ENCODE measurements around the gene CAMTA1.
A peak's percentile ranks its signal among the peaks of the same experiment; 100 is the strongest.

Gene CAMTA1

GRCh38 chr1:6777813-6778212 lies 7.4 kb upstream of the CAMTA1 start:
- Histone ChIP-seq H3K27ac (ENCODE audit: low read depth, low read length, severe bottlenecking) (no peak overlapping the region), H3K36me3 (ENCODE audit: control insufficient read depth, insufficient read depth, low read length) (no peaks in the 10 kb centered on the region), H3K4me3 (ENCODE audit: extremely low read depth, insufficient read depth, low read length, poor library complexity, severe bottlenecking) (no peak overlapping the region), H3K9me3 (ENCODE audit: control insufficient read depth, low read length) (peaks cover 8% of the 10 kb centered on the region), H3K4me1 (ENCODE audit: control insufficient read depth, insufficient read depth, low read length, poor library complexity, severe bottlenecking) (no peaks in the 10 kb centered on the region)
- WGBS, 2 experiments (ENCODE audit: insufficient coverage in 2 of 2), result 91 to 94% methylated on average over 6 of the region's 7 CpGs

DNA sequence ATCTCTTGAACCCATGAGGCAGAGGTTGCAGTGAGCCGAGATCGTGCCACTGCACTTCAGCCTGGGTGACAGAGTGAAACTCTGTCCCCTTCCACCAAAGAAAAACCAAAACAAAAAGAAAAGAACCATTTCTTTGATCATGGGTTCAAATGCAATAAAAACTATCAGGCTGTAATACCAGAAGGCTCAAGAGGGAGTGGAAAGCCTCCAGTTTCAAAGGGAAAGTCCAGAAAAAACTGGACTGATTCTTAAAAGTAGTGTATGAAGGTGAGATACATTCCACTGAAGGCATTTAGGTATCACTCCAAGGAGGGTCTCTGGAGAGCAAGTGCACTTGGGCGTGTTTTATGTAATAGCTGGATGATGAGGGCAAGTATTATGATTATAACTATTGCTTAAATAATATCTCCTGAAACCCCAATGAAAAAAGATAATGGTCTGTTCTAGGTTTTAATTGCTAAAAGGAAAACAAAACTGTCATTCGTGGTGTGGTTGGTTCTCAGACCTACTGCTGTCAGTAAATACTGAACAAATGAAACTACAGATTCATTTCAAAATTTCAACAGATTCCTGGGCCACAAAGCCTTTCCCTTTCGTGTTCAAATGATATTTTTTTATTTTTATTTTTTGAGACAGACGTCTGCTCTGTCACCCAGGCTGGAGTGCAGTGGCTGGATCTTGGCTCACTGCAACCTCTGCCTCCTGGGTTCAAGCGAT lies 6.0 kb upstream of the CAMTA1 start:
- Histone ChIP-seq H3K36me3 (ENCODE audit: control insufficient read depth, insufficient read depth, low read length) (no peaks in the 10 kb centered on the region), H3K9me3 (ENCODE audit: control insufficient read depth, low read length) (peaks cover 8% of the 10 kb centered on the region), H3K4me1 (ENCODE audit: control insufficient read depth, insufficient read depth, low read length, poor library complexity, severe bottlenecking) (no peaks in the 10 kb centered on the region), H3K4me3 (ENCODE audit: extremely low read depth, insufficient read depth, low read length, poor library complexity, severe bottlenecking) (no peak overlapping the region), H3K27ac (ENCODE audit: low read depth, low read length, severe bottlenecking) (no peak overlapping the region)
- WGBS, 2 experiments (ENCODE audit: insufficient coverage in 2 of 2), result 93 to 94% methylated on average over 3 to 5 of the region's 7 CpGs

GRCh38 chr1:6782151-6782550 lies 3.1 kb upstream of the CAMTA1 start:
- Histone ChIP-seq H3K27ac (ENCODE audit: low read depth, low read length, severe bottlenecking) (no peak overlapping the region), H3K36me3 (ENCODE audit: control insufficient read depth, insufficient read depth, low read length) (peaks cover 5% of the 10 kb centered on the region), H3K4me1 (ENCODE audit: control insufficient read depth, insufficient read depth, low read length, poor library complexity, severe bottlenecking) (peaks cover 4% of the 10 kb centered on the region), H3K9me3 (ENCODE audit: control insufficient read depth, low read length) (no peaks in the 10 kb centered on the region), H3K4me3 (ENCODE audit: extremely low read depth, insufficient read depth, low read length, poor library complexity, severe bottlenecking) (no peak overlapping the region)
- WGBS, 2 experiments (ENCODE audit: insufficient coverage in 2 of 2), result 92 to 93% methylated on average over 4 of the region's 6 CpGs

DNA sequence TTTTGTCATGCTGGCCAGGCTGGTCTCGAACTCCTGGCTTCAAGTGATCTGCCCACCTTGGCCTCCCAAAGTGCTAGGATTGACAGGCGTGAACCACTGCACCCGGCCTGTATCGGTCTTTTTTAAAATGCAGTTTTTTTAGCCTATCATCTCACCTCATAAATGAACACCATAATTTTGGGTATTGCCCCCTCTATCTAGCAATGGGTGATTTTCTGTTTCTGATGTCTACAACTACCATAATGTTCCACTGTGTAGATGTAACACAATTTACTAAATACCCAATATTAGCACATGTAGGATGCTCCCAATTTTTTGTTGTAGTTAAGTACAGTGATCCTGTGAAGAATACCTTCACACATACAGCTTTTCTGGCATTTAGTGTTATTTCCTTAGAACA lies 2.0 kb upstream of the CAMTA1 start:
- WGBS, 2 experiments (ENCODE audit: insufficient coverage in 2 of 2), result 90 to 96% methylated on average over 3 to 4 of the region's 4 CpGs
- Histone ChIP-seq H3K9me3 (ENCODE audit: control insufficient read depth, low read length) (no peaks in the 10 kb centered on the region), H3K27ac (ENCODE audit: low read depth, low read length, severe bottlenecking) (no peak overlapping the region), H3K4me1 (ENCODE audit: control insufficient read depth, insufficient read depth, low read length, poor library complexity, severe bottlenecking) (peaks cover 4% of the 10 kb centered on the region), H3K36me3 (ENCODE audit: control insufficient read depth, insufficient read depth, low read length) (peaks cover 15% of the 10 kb centered on the region), H3K4me3 (ENCODE audit: extremely low read depth, insufficient read depth, low read length, poor library complexity, severe bottlenecking) (peak overlapping the region; percentile 77)

GRCh38 chr1:6783936-6784559 lies 1.2 kb upstream of the CAMTA1 start:
- H3K36me3 ChIP-seq (ENCODE audit: control insufficient read depth, insufficient read depth, low read length), result peaks cover 19% of the 10 kb centered on the region
- 0% methylated on average over 33 to 38 of the region's 40 CpGs for WGBS, 2 experiments (ENCODE audit: insufficient coverage in 2 of 2)
- H3K4me1 ChIP-seq (ENCODE audit: control insufficient read depth, insufficient read depth, low read length, poor library complexity, severe bottlenecking), result peaks cover 4% of the 10 kb centered on the region
- H3K27ac ChIP-seq (ENCODE audit: low read depth, low read length, severe bottlenecking), result peak overlapping the region; percentile 99
- H3K4me3 ChIP-seq (ENCODE audit: extremely low read depth, insufficient read depth, low read length, poor library complexity, severe bottlenecking), result peak overlapping the region; percentile 77
- H3K9me3 ChIP-seq (ENCODE audit: control insufficient read depth, low read length), result no peaks in the 10 kb centered on the region

- H3K9me3 ChIP-seq (ENCODE audit: control insufficient read depth, low read length), result no peaks in the 10 kb centered on the region
- peaks cover 4% of the 10 kb centered on the region for H3K4me1 ChIP-seq (ENCODE audit: control insufficient read depth, insufficient read depth, low read length, poor library complexity, severe bottlenecking)
- peak overlapping the region; percentile 77 for H3K4me3 ChIP-seq (ENCODE audit: extremely low read depth, insufficient read depth, low read length, poor library complexity, severe bottlenecking)
- H3K36me3 ChIP-seq (ENCODE audit: control insufficient read depth, insufficient read depth, low read length), result peaks cover 19% of the 10 kb centered on the region
- H3K27ac ChIP-seq (ENCODE audit: low read depth, low read length, severe bottlenecking), result peak overlapping the region; percentile 99
- 0% methylated on average over 70 to 72 of the region's 79 CpGs for WGBS, 2 experiments (ENCODE audit: insufficient coverage in 2 of 2)
Observed at GRCh38 chr1:6784560-6785317, 515 bp upstream of the CAMTA1 start.

DNA sequence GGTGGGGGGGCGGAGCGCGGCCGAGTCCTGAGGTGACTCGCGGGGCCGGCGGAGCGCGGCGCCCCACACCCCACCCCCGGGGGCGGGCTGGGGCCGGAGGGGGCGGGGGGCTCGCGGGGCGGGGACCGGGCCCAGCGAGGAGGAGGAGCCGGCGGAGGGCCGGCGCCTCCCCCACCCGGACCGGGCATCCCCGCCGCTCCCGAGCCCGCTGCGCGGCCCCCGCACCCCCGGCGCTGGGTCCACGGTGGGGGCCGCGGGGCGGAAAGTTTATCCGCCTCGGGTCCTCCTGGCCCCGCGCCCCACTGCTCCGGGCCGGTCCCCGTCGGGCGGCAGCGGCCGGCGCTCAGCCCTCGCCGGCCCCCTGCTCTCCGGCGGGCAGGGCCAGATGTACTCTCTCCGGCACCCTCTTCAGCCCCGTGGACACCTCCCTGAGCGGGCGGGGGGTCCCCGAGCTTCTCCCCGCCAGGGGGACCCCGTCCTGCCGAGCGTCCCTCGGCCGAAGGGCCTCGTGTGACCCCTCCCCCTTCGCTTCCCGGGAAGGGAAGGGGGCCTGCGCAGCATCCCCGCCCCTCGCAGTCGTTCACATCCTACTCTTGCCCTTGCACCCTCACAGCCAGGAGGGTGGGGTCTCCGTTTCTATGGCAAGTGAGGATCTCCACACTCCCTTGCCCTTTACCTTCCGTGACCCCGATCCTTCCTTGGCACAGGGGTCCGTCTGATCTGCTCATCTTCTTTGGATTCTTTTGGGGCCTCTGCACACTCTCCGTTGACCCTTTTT lies 663 bp downstream of the CAMTA1 start:
- Histone ChIP-seq H3K9me3 (ENCODE audit: control insufficient read depth, low read length) (no peaks in the 10 kb centered on the region), H3K4me3 (ENCODE audit: extremely low read depth, insufficient read depth, low read length, poor library complexity, severe bottlenecking) (peak overlapping the region; percentile 69), H3K4me1 (ENCODE audit: control insufficient read depth, insufficient read depth, low read length, poor library complexity, severe bottlenecking) (peaks cover 8% of the 10 kb centered on the region), H3K27ac (ENCODE audit: low read depth, low read length, severe bottlenecking) (peak overlapping the region; percentile 66), H3K36me3 (ENCODE audit: control insufficient read depth, insufficient read depth, low read length) (peaks cover 19% of the 10 kb centered on the region)
- 0 to 4% methylated on average over 16 to 50 of the region's 78 CpGs for WGBS, 2 experiments (ENCODE audit: insufficient coverage in 2 of 2)

DNA sequence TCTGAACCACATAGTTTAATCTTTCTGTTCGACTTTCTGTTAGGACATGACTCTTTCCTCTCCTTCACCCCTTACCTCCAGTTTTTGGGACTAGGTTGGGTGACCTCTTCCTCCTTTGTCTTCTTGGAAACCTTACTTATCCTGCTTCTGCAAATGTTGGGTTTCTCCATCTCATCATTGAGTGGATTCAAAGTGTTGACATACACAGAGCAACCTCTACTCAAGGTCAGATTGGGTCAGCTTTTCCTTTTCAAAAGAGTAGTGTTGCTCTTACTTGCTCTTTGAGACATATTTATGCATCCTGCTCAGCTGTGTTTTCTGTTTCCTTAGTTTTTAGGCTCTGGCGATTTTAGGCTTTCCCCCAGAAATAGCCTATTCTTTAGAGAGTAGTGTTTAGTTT lies 3.7 kb downstream of the CAMTA1 start:
- peaks cover 20% of the 10 kb centered on the region for H3K4me1 ChIP-seq (ENCODE audit: control insufficient read depth, insufficient read depth, low read length, poor library complexity, severe bottlenecking)
- no peak overlapping the region for H3K27ac ChIP-seq (ENCODE audit: low read depth, low read length, severe bottlenecking)
- peaks cover 24% of the 10 kb centered on the region for H3K36me3 ChIP-seq (ENCODE audit: control insufficient read depth, insufficient read depth, low read length)
- H3K9me3 ChIP-seq (ENCODE audit: control insufficient read depth, low read length), result no peaks in the 10 kb centered on the region
- 90 to 100% methylated on average over 2 of the region's 2 CpGs for WGBS, 2 experiments (ENCODE audit: insufficient coverage in 2 of 2)
- no peak overlapping the region for H3K4me3 ChIP-seq (ENCODE audit: extremely low read depth, insufficient read depth, low read length, poor library complexity, severe bottlenecking)

GRCh38 chr1:6790146-6790545 lies 4.9 kb downstream of the CAMTA1 start:
- WGBS, 2 experiments (ENCODE audit: insufficient coverage in 2 of 2), result 100% methylated on average over 2 of the region's 2 CpGs; no CpG with 5 or more reads in 1 of the 2 experiments
- Histone ChIP-seq H3K4me3 (ENCODE audit: extremely low read depth, insufficient read depth, low read length, poor library complexity, severe bottlenecking) (no peak overlapping the region), H3K27ac (ENCODE audit: low read depth, low read length, severe bottlenecking) (no peak overlapping the region), H3K36me3 (ENCODE audit: control insufficient read depth, insufficient read depth, low read length) (peaks cover 28% of the 10 kb centered on the region), H3K9me3 (ENCODE audit: control insufficient read depth, low read length) (no peaks in the 10 kb centered on the region), H3K4me1 (ENCODE audit: control insufficient read depth, insufficient read depth, low read length, poor library complexity, severe bottlenecking) (peaks cover 20% of the 10 kb centered on the region)

DNA sequence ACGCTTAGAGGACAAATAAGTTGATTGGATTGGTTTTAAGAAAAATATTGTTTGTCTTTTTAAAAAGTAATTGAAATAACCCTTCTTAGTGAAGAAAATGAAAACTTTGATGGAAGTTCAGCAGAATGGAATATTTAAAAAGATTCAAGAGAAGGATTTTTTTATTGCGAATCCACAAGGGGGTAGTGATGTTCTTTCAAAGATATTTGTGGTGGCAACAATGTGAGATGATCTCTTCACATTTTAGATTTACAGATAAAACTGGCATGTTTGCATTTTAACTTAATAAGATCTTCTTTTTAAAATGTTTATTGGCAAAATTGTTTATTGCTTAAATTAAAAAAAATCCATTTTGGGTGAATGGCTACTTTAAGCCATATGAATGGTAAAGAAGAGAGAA lies 8.9 kb downstream of the CAMTA1 start:
- H3K27ac ChIP-seq (ENCODE audit: low read depth, low read length, severe bottlenecking), result no peak overlapping the region
- no peak overlapping the region for H3K4me3 ChIP-seq (ENCODE audit: extremely low read depth, insufficient read depth, low read length, poor library complexity, severe bottlenecking)
- no peaks in the 10 kb centered on the region for H3K9me3 ChIP-seq (ENCODE audit: control insufficient read depth, low read length)
- H3K36me3 ChIP-seq (ENCODE audit: control insufficient read depth, insufficient read depth, low read length), result peaks cover 12% of the 10 kb centered on the region
- 100% methylated on average over 1 of the region's 2 CpGs; no CpG with 5 or more reads in 1 of the 2 experiments for WGBS, 2 experiments (ENCODE audit: insufficient coverage in 2 of 2)
- H3K4me1 ChIP-seq (ENCODE audit: control insufficient read depth, insufficient read depth, low read length, poor library complexity, severe bottlenecking), result peaks cover 25% of the 10 kb centered on the region
